NCI-H1694 treated with DMSO at 0.1 percent for 48 hours (cell line): ENCODE measurements around the gene CCR3.

Experiments used
- DNase-seq: peaks from one replicate; lab custom pipeline; 2025; lab: John Stamatoyannopoulos, UW

The CCR3 gene

DNA sequence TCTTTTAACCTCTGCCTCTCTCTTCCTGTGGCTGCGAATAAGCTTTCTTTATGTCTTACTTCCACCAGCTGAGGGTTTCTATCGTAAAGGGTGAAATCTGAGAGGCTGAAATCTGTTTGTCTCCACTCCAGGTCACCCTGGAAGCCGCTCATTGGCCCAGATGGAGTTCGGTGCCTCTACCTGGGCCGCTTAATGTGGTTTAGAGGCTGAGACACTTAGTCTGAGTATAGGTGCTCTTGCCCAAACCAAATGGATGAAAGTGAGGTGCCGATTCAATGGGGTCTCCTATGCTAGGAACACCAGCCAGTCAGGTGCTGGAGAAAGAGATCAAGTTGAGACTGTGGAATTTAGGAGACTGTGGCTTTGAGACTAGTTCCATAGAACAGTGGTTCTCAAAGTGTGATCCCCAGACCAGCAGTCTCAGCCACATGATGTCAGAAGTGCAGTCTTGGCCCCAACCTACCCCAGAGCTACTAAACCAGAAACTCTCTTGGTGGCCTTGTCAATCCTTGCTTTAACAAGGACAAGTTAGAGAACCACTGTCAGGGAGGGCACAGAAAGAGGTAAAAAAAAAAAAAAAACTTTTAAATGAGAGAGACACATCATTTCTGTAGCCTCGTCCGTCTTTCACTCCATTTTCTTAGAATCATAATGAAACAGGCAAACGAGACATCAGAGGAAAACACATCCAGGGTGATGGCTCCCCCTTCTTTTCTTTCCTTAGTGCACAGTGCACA lies 56.8 kb downstream of the CCR3 start:
- no peak for DNase-seq

DNA sequence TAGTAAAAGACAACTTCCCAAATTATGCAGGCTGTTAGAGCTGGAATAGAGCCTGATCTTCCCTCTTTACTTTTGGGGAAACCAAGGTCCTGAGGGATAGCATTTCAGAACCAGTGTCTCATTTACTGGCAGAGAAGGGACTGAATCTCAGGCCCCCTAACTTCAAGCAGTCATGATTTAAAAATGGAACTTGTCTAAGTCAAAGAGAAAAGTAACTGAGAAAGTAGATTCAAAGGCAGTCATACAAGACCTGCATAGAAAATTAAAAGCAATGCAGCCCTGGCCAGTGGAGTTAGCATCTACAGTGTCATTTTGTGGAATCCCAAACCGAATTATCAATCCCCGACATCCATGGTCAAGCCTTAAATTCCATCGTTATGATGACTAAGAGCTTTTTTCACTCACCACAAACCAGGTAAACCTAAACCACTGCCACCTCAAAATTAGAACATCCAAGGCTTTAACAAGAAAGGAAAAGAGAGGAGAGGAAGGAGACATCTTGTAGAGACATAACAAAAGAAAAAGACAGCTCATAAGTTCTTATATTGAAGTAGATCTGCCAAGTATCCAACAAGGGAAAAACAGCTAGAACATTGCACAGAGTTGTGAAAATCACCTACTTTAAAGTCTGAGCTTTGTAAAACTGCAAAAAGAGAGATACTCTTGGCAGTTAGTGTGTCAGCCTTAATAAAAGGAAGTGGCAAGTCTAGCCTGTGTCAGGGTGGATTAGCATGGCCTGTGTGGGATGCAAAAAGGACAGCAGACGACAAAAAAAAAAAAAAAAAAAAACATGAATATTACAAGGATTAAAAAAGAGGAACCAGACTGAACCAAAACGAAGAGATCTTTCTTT lies 57.6 kb downstream of the CCR3 start:
- DNase-seq: no peak

DNA sequence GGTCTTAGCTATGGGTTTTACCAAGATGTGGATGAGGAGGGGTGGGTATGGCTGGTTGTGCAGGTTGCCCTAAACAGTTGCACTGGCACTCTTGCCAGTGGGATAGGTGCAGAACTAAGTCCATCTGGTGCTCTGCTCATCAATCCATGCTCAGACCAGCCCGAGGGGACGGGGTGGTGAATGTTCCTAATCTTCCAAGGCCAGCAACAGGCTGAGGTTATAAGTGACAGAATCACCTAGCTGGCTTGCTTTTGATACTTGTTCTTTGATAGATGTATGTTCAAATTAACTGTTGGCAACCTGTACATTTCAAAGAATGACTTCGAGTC lies 58.2 kb downstream of the CCR3 start:
- DNase-seq: no peak

GRCh38 chr3:46301122-46301835 lies 59.0 kb downstream of the CCR3 start:
- DNase-seq: no peak

GRCh38 chr3:46303240-46303639 lies 61.0 kb downstream of the CCR3 start:
- no peak for DNase-seq

GRCh38 chr3:46304739-46305138 lies 62.5 kb downstream of the CCR3 start:
- no peak for DNase-seq

- no peak for DNase-seq
Measured at GRCh38 chr3:46312991-46313390, 70.7 kb downstream of the CCR3 start.

GRCh38 chr3:46314517-46314916 lies 72.3 kb downstream of the CCR3 start:
- DNase-seq: no peak

- no peak for DNase-seq
Measured at GRCh38 chr3:46316206-46316605, 73.9 kb downstream of the CCR3 start.
